ENCODE measurements around the gene METRN.

Gene METRN

GRCh38 chr16:711084-711483 lies 3.8 kb upstream of the METRN start:
- no peak for DNase-seq

- DNase-seq, result peak; percentile 73
Measured at GRCh38 chr16:711548-712320, 3.2 kb upstream of the METRN start.

GRCh38 chr16:712740-713250 lies 2.1 kb upstream of the METRN start:
- peak; percentile 70 for DNase-seq

GRCh38 chr16:714079-714478 lies 839 bp upstream of the METRN start:
- DNase-seq, result no peak

- no peak for DNase-seq
Measured at GRCh38 chr16:715477-716199, 720 bp downstream of the METRN start.

GRCh38 chr16:716200-716568 lies 1.3 kb downstream of the METRN start:
- DNase-seq, result no peak

GRCh38 chr16:716768-717325 lies 1.9 kb downstream of the METRN start:
- no peak for DNase-seq

- no peak for DNase-seq
Measured at GRCh38 chr16:717450-718245, 2.7 kb downstream of the METRN start.

GRCh38 chr16:718389-718788 lies 3.5 kb downstream of the METRN start:
- no peak for DNase-seq

GRCh38 chr16:718922-719321 lies 4.0 kb downstream of the METRN start:
- no peak for DNase-seq

GRCh38 chr16:719815-720446 lies 5.0 kb downstream of the METRN start:
- no peak for DNase-seq

- peak; percentile 46 for DNase-seq
Measured at GRCh38 chr16:720447-720989, 5.6 kb downstream of the METRN start.

GRCh38 chr16:720990-721764 lies 6.3 kb downstream of the METRN start, which contains the start of gene ANTKMT:
Gene ANTKMT, plus strand, starts transcription at chr16:721146. Its CDS starts 129 bp downstream, at chr16:721275.
- peak; percentile 77 for DNase-seq

- DNase-seq, result no peak
Measured at GRCh38 chr16:721765-722540, 7.0 kb downstream of the METRN start.

GRCh38 chr16:722835-723633 lies 8.1 kb downstream of the METRN start:
- DNase-seq, result no peak

GRCh38 chr16:723695-724094 lies 8.8 kb downstream of the METRN start:
- no peak for DNase-seq

GRCh38 chr16:724188-725040 lies 9.5 kb downstream of the METRN start:
- DNase-seq, result no peak

- DNase-seq, result no peak
Measured at GRCh38 chr16:725041-725376, 10.1 kb downstream of the METRN start.

All from stimulated activated CD4-positive, alpha-beta T cell treated with anti-CD3 and anti-CD28 coated beads, Interleukin-1b, Interleukin-23, amount 100 ng/mL, for 48 hours (primary cell).